GM12892 (cell line): Measurements from ENCODE around the gene CECR2.

Experiments used
- POLR2A ChIP-seq: IDR thresholded peaks from 2 replicates; pipeline ENCODE4 v1.6.1; 2011; ENCODE audit warnings: low read depth, low read length, control low read depth
- POLR2AphosphoS5 ChIP-seq: IDR thresholded peaks from 2 replicates; pipeline ENCODE4 v1.6.1; 2011; ENCODE audit warnings: low read depth, low read length, control low read depth
- TAF1 ChIP-seq: IDR thresholded peaks from 2 replicates; pipeline ENCODE4 v1.6.1; 2011; ENCODE audit warnings: low read depth, mild to moderate bottlenecking, control low read depth, low read length, borderline replicate concordance

GRCh38 chr22:17460895-17461294 is 91.6 kb downstream of the CECR2 start:
- TF ChIP-seq POLR2A (no peak), TAF1 (no peak), POLR2AphosphoS5 (no peak)
